ENCODE measurements around the gene TRAP1. TPM values are rescaled to one million over a fixed set of nuclear protein-coding genes. Genes with fewer than 3 reads are reported as not detected.
A peak's percentile ranks its signal among the peaks of the same experiment; 100 is the strongest.

Gene TRAP1
- total and polyA plus RNA-seq, 8 donors: 39.5 to 460 (median 88.7) TPM

DNA sequence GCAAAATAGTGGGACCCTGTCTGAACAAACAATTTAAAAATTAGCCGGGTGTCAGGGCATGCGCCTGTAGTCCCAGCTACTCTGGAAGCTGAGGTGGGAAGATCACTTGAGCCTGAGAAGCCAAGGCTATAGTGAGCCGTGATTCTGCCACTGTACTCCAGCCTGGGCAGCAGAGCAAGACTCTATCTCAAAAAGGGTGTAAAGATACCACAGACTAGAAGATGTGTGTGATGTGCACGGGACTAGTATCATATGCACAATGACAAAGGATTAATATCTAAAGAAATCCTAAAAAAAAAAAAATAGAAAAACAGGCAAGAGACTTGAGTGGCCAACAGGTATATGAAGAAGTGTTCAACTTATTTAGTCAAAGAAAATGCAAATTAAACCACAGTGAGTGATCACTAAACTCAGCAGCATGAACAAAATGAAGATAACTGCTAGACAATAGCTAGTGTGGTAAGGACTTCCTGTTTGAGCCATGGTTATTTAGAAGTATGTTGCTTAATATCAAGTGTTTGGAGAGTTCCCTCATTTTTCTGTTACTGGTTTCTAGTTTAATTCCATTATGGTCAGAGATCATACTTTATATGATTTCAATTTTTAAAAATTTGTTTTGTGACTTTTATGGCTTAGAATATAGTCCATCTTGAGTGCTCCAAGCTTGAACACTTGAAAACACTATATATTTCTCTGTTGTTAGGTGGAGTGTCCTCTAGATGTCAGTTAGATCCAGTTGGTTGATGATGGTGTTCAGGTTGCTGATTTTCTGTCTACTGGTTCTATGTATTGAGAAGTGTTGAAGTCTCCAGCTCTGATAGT lies 91.2 kb downstream of the TRAP1 start:
- 72 to 84% (median 77%) methylated on average over 4 of the region's 4 CpGs for WGBS, 5 donors
- Histone ChIP-seq H3K36me3 (no peaks in the 10 kb centered on the region), H3K27ac (no peak overlapping the region), H3K27me3 (no peaks in the 10 kb centered on the region), H3K9me3 (no peaks in the 10 kb centered on the region), H3K4me3 (no peak overlapping the region), H3K4me1 (peaks cover 0 to 16% (median under 1%) of the 10 kb centered on the region in 4 donors)
- intact Hi-C loops (cut with DNase I; ENCODE audit: low total_unique reads): no loop called here
- TF ChIP-seq POLR2AphosphoS5 (IDR thresholded peaks at IDR 0.05) (no peak), EP300 (IDR thresholded peaks at IDR 0.05) (no peak), POLR2A (IDR thresholded peaks at IDR 0.05) (no peak)
- TF ChIP-seq, protein P1, sequence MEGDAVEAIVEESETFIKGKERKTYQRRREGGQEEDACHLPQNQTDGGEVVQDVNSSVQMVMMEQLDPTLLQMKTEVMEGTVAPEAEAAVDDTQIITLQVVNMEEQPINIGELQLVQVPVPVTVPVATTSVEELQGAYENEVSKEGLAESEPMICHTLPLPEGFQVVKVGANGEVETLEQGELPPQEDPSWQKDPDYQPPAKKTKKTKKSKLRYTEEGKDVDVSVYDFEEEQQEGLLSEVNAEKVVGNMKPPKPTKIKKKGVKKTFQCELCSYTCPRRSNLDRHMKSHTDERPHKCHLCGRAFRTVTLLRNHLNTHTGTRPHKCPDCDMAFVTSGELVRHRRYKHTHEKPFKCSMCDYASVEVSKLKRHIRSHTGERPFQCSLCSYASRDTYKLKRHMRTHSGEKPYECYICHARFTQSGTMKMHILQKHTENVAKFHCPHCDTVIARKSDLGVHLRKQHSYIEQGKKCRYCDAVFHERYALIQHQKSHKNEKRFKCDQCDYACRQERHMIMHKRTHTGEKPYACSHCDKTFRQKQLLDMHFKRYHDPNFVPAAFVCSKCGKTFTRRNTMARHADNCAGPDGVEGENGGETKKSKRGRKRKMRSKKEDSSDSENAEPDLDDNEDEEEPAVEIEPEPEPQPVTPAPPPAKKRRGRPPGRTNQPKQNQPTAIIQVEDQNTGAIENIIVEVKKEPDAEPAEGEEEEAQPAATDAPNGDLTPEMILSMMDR (IDR thresholded peaks at IDR 0.05): no peak
- DNase-seq: no peak

DNA sequence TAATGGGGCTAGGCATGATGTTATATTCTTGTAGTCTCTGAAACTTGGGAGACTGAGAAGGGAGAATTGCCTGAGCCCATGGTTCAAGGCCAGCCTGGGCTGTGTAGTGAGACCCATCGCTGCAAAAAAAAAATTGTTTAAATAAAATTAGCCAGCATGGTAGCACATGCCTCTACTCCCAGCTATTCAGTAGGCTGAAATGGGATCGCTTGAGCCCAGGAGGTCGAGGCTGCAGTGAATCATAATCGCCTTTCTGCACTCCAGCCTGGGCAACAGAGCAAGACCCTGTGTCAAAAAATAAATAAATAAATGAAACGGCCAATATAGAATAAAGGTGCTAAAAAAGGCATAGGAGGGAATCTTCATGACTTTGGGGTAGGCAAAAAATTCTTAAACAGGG lies 92.0 kb downstream of the TRAP1 start:
- no peak overlapping the region for H3K27ac ChIP-seq
- no peaks in the 10 kb centered on the region for H3K9me3 ChIP-seq
- H3K4me3 ChIP-seq: no peak overlapping the region
- no peaks in the 10 kb centered on the region for H3K27me3 ChIP-seq
- WGBS, 5 donors: 90 to 95% (median 94%) methylated on average over 5 of the region's 5 CpGs
- no peak for TF ChIP-seq POLR2AphosphoS5 (IDR thresholded peaks at IDR 0.05)
- TF ChIP-seq, protein P1 (IDR thresholded peaks at IDR 0.05): no peak
- no peak for TF ChIP-seq POLR2A (IDR thresholded peaks at IDR 0.05)
- TF ChIP-seq EP300 (IDR thresholded peaks at IDR 0.05): no peak
- no peak for DNase-seq
- H3K36me3 ChIP-seq: no peaks in the 10 kb centered on the region
- intact Hi-C loops (cut with DNase I; ENCODE audit: low total_unique reads): no loop called here
- H3K4me1 ChIP-seq: peaks cover 0 to 24% (median 2%) of the 10 kb centered on the region in 4 donors

DNA sequence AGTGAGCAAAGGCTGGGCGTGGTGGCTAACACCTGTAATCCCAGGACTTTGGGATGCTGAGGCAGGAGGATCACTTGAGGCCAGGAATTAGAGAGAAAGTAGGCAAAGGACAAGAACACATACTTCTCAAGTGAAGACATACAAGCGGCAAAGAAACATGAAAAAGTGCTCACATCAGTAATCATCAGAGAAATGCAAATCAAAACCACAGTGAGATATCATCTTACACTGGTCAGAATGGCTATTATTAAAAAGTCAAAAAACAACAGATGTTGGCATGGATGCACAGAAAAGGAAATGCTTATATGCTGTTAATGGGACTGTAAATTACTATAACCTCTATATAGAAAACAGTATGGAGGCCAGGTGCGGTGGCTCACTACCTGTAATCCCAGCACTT lies 93.7 kb downstream of the TRAP1 start:
- H3K27me3 ChIP-seq: no peaks in the 10 kb centered on the region
- H3K9me3 ChIP-seq: no peaks in the 10 kb centered on the region
- intact Hi-C loops (cut with DNase I; ENCODE audit: low total_unique reads): no loop called here
- no peak overlapping the region for H3K27ac ChIP-seq
- TF ChIP-seq POLR2A (IDR thresholded peaks at IDR 0.05) (no peak), EP300 (IDR thresholded peaks at IDR 0.05) (no peak), POLR2AphosphoS5 (IDR thresholded peaks at IDR 0.05) (no peak)
- TF ChIP-seq, protein P1 (IDR thresholded peaks at IDR 0.05): no peak
- WGBS, 5 donors: 89 to 96% (median 95%) methylated on average over 3 of the region's 3 CpGs
- no peak for DNase-seq
- H3K36me3 ChIP-seq: no peaks in the 10 kb centered on the region
- no peak overlapping the region for H3K4me3 ChIP-seq
- peaks cover 0 to 34% (median 6%) of the 10 kb centered on the region in 4 donors for H3K4me1 ChIP-seq

DNA sequence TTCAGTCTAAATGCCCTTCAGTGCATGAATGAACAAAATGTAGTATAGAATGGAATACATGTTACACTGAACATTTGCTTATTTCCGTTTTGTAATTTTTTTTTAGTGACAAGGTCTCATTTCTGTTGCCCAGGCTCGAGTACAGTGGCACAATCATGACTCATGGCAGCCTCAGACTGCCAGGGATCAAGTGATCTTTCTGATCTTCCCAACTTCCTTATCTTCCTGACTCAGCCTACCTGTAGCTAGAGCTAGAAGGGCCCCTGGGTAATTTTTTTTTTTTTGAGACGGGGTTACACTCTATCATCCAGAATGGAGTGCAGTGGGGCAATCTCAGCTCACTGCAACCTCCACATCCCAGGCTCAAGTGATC lies 98.6 kb downstream of the TRAP1 start:
- WGBS, 5 donors: 66 to 88% (median 74%) methylated on average over 3 of the region's 3 CpGs
- Histone ChIP-seq H3K9me3 (no peaks in the 10 kb centered on the region), H3K27me3 (no peaks in the 10 kb centered on the region), H3K4me3 (no peak overlapping the region), H3K4me1 (peaks cover 0 to 26% (median 11%) of the 10 kb centered on the region in 4 donors), H3K36me3 (peaks cover 0 to 6% (median 0%) of the 10 kb centered on the region in 4 donors), H3K27ac (no peak overlapping the region)
- TF ChIP-seq EP300 (IDR thresholded peaks at IDR 0.05) (no peak), POLR2AphosphoS5 (IDR thresholded peaks at IDR 0.05) (no peak), POLR2A (IDR thresholded peaks at IDR 0.05) (no peak)
- TF ChIP-seq, protein P1 (IDR thresholded peaks at IDR 0.05): no peak
- intact Hi-C loops (cut with DNase I; ENCODE audit: low total_unique reads): no loop called here
- peak in 1 of 2 donors; percentile 24 for DNase-seq

Measured in stomach (tissue), 9 donors.